Tibial artery (tissue), 4 donors: Measurements from ENCODE around the gene BCL2L2.
A peak's percentile ranks its signal among the peaks of the same experiment; 100 is the strongest.

Experiments used
- DNase-seq, 2 donors: peaks; one replicate each; pipeline ENCODE4 v3.0.0-alpha.2; 2019
- H3K27ac ChIP-seq, 2 donors: fragments of 200-600 bp; sonication (generic) in 1 of 2; 1 replicate in 1 of 2; 2 replicates in 1 of 2; pipeline ENCODE4 v1.5.1; 2018 to 2019; ENCODE audit warnings: mild to moderate bottlenecking in 1 of 2
- H3K27me3 ChIP-seq, 2 donors: fragments of 200-600 bp; sonication (generic) in 1 of 2; one replicate each; pipeline versions ENCODE4 v1.5.1 to v1.6.0; 2016 to 2019
- H3K36me3 ChIP-seq, 3 donors: fragments of 200-600 bp; sonication (generic) in 2 of 3; one replicate each; pipeline ENCODE4 v1.5.1; 2016 to 2019; ENCODE audit warnings: mild to moderate bottlenecking in 2 of 3
- H3K4me1 ChIP-seq, 4 donors: fragments of 200-600 bp; sonication (generic) in 2 of 4; 1 replicate in 3 of 4; 2 replicates in 1 of 4; pipeline ENCODE4 v1.5.1; 2016 to 2019
- H3K4me3 ChIP-seq, 2 donors: fragments of 200-600 bp; sonication (generic) in 1 of 2; 1 replicate in 1 of 2; 2 replicates in 1 of 2; pipeline ENCODE4 v1.5.1; 2018 to 2019; ENCODE audit warnings: mild to moderate bottlenecking in 2 of 2
- H3K9me3 ChIP-seq, 3 donors: fragments of 200-600 bp; sonication (generic) in 1 of 3; one replicate each; pipeline ENCODE4 v1.5.1; 2016 to 2019
- CTCF ChIP-seq, 2 experiments: fragments of 200-600 bp in 1 of 2; fragments of 450-650 bp in 1 of 2; IDR thresholded peaks; one replicate each; pipeline ENCODE4 v1.5.1; 2017 to 2019; ENCODE audit warnings: antibody characterized with exemption in 2 of 2, mild to moderate bottlenecking in 1 of 2, moderate library complexity in 1 of 2
- intact Hi-C: fragments of 100-400 bp; cut with DNase I; formaldehyde crosslinking; loops from one replicate; pipeline ENCODE4 v1.15.0; 2023; ENCODE audit warnings: low total_unique reads

The BCL2L2 gene

GRCh38 chr14:23348297-23348655 is 41.6 kb downstream of the BCL2L2 start:
- DNase-seq = no peak
- Histone ChIP-seq H3K27ac (no peak overlapping the region), H3K9me3 (no peaks in the 10 kb centered on the region), H3K36me3 (peaks cover 0 to 30% (median 0%) of the 10 kb centered on the region in 3 donors), H3K4me3 (no peak overlapping the region), H3K27me3 (no peaks in the 10 kb centered on the region), H3K4me1 (peaks cover 0 to 11% (median 10%) of the 10 kb centered on the region in 4 donors)
- intact Hi-C loops = no loop called here
- TF ChIP-seq CTCF (IDR thresholded peaks at IDR 0.05) = no peak

GRCh38 chr14:23349156-23349845 is 42.7 kb downstream of the BCL2L2 start:
- intact Hi-C loops = no loop called here
- H3K9me3 ChIP-seq = no peaks in the 10 kb centered on the region
- no peak for DNase-seq
- no peaks in the 10 kb centered on the region for H3K27me3 ChIP-seq
- no peak overlapping the region for H3K27ac ChIP-seq
- no peak overlapping the region for H3K4me3 ChIP-seq
- H3K4me1 ChIP-seq = peaks cover 0 to 11% (median 10%) of the 10 kb centered on the region in 4 donors
- no peak for TF ChIP-seq CTCF (IDR thresholded peaks at IDR 0.05)
- H3K36me3 ChIP-seq = peaks cover 0 to 30% (median 0%) of the 10 kb centered on the region in 3 donors

GRCh38 chr14:23351681-23352505 is 45.3 kb downstream of the BCL2L2 start:
- DNase-seq = no peak
- H3K36me3 ChIP-seq = peaks cover 0 to 35% (median 0%) of the 10 kb centered on the region in 3 donors
- H3K4me1 ChIP-seq = peaks cover 0 to 11% (median 10%) of the 10 kb centered on the region in 4 donors
- no peaks in the 10 kb centered on the region for H3K27me3 ChIP-seq
- peak overlapping the region; percentile 60 to 72 for H3K4me3 ChIP-seq
- H3K27ac ChIP-seq = peak overlapping the region; percentile 8 to 53
- TF ChIP-seq CTCF (IDR thresholded peaks at IDR 0.05) = no peak
- no peaks in the 10 kb centered on the region for H3K9me3 ChIP-seq
- intact Hi-C loops = no loop called here

GRCh38 chr14:23352506-23353432 is 46.1 kb downstream of the BCL2L2 start, which contains the start of gene SLC22A17:
TSS of gene SLC22A17 (minus strand) at chr14:23352887.
- Histone ChIP-seq H3K27me3 (no peaks in the 10 kb centered on the region), H3K27ac (peak within 1 kb of the TSS; percentile 8 to 53), H3K9me3 (no peaks in the 10 kb centered on the region), H3K4me1 (peaks cover 0 to 11% (median 10%) of the 10 kb centered on the region in 4 donors), H3K36me3 (peaks cover 0 to 35% (median 0%) of the 10 kb centered on the region in 3 donors), H3K4me3 (peak within 1 kb of the TSS; percentile 60 to 72)
- intact Hi-C loops = no loop called here
- DNase-seq = peak; percentile 77 to 88
- TF ChIP-seq CTCF (IDR thresholded peaks at IDR 0.05) = no peak

GRCh38 chr14:23353433-23353780 is 46.8 kb downstream of the BCL2L2 start:
- no peaks in the 10 kb centered on the region for H3K27me3 ChIP-seq
- no peak overlapping the region for H3K27ac ChIP-seq
- H3K4me3 ChIP-seq = no peak overlapping the region
- H3K4me1 ChIP-seq = peaks cover 0 to 11% (median 10%) of the 10 kb centered on the region in 4 donors
- no peaks in the 10 kb centered on the region for H3K9me3 ChIP-seq
- intact Hi-C loops = no loop called here
- TF ChIP-seq CTCF (IDR thresholded peaks at IDR 0.05) = no peak
- H3K36me3 ChIP-seq = peaks cover 0 to 37% (median 0%) of the 10 kb centered on the region in 3 donors
- DNase-seq = no peak
